SK-N-MC (cell line): ENCODE results near the gene PTOV1.

ENCODE experiments used
- EZH2 ChIP-seq: fragments of 200-600 bp; sonication (generic); IDR thresholded peaks from one replicate; pipeline ENCODE4 v1.6.1; 2017; ENCODE audit warnings: antibody characterized with exemption
- FOXP2 ChIP-seq: optimal IDR thresholded peaks from 2 replicates; pipeline ENCODE3; 2011; ENCODE audit warnings: mild to moderate bottlenecking, moderate library complexity; ENCODE audit not compliant: insufficient read depth; ENCODE audit errors: extremely low read length, control extremely low read depth
- POLR2AphosphoS5 ChIP-seq: IDR thresholded peaks from 2 replicates; pipeline ENCODE4 v1.6.1; 2012; ENCODE audit warnings: mild to moderate bottlenecking, low read depth, low read length, borderline replicate concordance

GRCh38 chr19:49910179-49910578 is 59.2 kb downstream of the PTOV1 start:
- TF ChIP-seq POLR2AphosphoS5 (no peak), EZH2 (no peak), FOXP2 (no peak)
